ENCODE data around the gene PTGES3. TPM values are rescaled to one million over a fixed set of nuclear protein-coding genes. Genes with fewer than 3 reads are reported as not detected.
A peak's percentile ranks its signal among the peaks of the same experiment; 100 is the strongest.

Gene PTGES3
- total RNA-seq, 6 experiments from 2014 or later = 70.0 to 184 (median 81.8) TPM

GRCh38 chr12:56679883-56680575, 8.1 kb downstream of the PTGES3 start:
- Histone ChIP-seq H3K27ac (no peak overlapping the region), H3K4me3 (no peak overlapping the region), H3K36me3 (peaks cover 0 to 13% (median under 1%) of the 10 kb centered on the region in 4 donors), H3K9me3 (no peaks in the 10 kb centered on the region), H3K4me1 (peaks cover 0 to 50% (median 14%) of the 10 kb centered on the region in 4 donors), H3K27me3 (no peaks in the 10 kb centered on the region)
- no peak for ATAC-seq
- TF ChIP-seq, protein P1, sequence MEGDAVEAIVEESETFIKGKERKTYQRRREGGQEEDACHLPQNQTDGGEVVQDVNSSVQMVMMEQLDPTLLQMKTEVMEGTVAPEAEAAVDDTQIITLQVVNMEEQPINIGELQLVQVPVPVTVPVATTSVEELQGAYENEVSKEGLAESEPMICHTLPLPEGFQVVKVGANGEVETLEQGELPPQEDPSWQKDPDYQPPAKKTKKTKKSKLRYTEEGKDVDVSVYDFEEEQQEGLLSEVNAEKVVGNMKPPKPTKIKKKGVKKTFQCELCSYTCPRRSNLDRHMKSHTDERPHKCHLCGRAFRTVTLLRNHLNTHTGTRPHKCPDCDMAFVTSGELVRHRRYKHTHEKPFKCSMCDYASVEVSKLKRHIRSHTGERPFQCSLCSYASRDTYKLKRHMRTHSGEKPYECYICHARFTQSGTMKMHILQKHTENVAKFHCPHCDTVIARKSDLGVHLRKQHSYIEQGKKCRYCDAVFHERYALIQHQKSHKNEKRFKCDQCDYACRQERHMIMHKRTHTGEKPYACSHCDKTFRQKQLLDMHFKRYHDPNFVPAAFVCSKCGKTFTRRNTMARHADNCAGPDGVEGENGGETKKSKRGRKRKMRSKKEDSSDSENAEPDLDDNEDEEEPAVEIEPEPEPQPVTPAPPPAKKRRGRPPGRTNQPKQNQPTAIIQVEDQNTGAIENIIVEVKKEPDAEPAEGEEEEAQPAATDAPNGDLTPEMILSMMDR (IDR thresholded peaks at IDR 0.05) = no peak
- TF ChIP-seq POLR2A (IDR thresholded peaks at IDR 0.05) = no peak
- intact Hi-C loops (cut with DNase I) = no loop called here
- DNase-seq = peak in 2 of 3 donors; percentile 12 to 31
- WGBS (ENCODE audit: insufficient coverage, low coverage, low lambda C conversion rate, missing lambda C conversion rate) = 73% methylated on average over 11 of the region's 13 CpGs

DNA sequence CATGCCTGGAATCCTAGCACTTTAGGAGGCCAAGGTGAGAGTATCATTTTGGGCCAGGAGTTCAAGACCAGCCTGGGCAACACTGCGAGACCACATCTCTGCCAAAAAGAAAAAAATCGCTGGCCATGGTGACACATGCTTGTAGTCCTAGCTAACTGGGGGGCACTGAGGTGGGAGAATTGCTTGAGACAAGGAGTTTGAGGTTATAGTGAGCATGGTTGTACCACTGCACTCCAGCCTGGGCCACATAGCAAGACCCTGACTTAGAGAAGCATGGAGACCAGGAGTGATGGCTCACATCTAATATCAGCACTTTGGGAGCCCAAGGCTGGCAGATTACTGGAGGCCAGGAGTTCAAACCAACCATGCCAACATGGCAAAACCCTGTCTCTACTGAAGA, 9.2 kb downstream of the PTGES3 start:
- Histone ChIP-seq H3K36me3 (peaks cover 0 to 15% (median under 1%) of the 10 kb centered on the region in 4 donors), H3K27me3 (no peaks in the 10 kb centered on the region), H3K27ac (no peak overlapping the region), H3K9me3 (no peaks in the 10 kb centered on the region), H3K4me1 (peaks cover 0 to 48% (median 14%) of the 10 kb centered on the region in 4 donors), H3K4me3 (no peak overlapping the region)
- no peak for ATAC-seq
- no peak for TF ChIP-seq POLR2A (IDR thresholded peaks at IDR 0.05)
- TF ChIP-seq, protein P1 (IDR thresholded peaks at IDR 0.05) = no peak
- WGBS (ENCODE audit: insufficient coverage, low coverage, low lambda C conversion rate, missing lambda C conversion rate) = 84% methylated on average over 2 of the region's 2 CpGs
- no peak for DNase-seq
- intact Hi-C loops (cut with DNase I) = no loop called here

DNA sequence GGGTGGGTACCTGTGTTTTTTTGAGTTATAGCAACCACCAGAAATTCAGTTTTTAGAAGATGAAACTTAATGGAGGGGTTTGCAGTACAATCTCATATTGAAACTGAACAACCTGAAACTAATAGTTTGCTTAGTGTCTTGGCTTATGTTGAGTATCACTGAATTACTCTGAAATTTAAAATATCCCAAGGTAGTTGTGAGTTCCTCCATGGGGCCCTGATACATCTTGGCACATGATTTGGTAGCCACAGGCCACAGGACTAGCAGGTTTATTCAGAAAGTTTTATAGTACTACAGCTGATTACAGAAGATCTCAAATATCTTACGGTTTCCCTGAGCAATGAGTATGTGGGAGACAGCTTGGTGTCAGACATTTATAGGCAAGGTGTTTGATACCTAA, 10.4 kb downstream of the PTGES3 start:
- DNase-seq (no peak), ATAC-seq (no peak)
- TF ChIP-seq, protein P1 (IDR thresholded peaks at IDR 0.05) = no peak
- no peak for TF ChIP-seq POLR2A (IDR thresholded peaks at IDR 0.05)
- no peaks in the 10 kb centered on the region for H3K27me3 ChIP-seq
- peaks cover 0 to 15% (median under 1%) of the 10 kb centered on the region in 4 donors for H3K36me3 ChIP-seq
- H3K4me3 ChIP-seq = no peak overlapping the region
- H3K27ac ChIP-seq = no peak overlapping the region
- peaks cover 0 to 55% (median 14%) of the 10 kb centered on the region in 4 donors for H3K4me1 ChIP-seq
- 55% methylated on average over 1 of the region's 1 CpG for WGBS (ENCODE audit: insufficient coverage, low coverage, low lambda C conversion rate, missing lambda C conversion rate)
- intact Hi-C loops (cut with DNase I) = no loop called here
- H3K9me3 ChIP-seq = no peaks in the 10 kb centered on the region

DNA sequence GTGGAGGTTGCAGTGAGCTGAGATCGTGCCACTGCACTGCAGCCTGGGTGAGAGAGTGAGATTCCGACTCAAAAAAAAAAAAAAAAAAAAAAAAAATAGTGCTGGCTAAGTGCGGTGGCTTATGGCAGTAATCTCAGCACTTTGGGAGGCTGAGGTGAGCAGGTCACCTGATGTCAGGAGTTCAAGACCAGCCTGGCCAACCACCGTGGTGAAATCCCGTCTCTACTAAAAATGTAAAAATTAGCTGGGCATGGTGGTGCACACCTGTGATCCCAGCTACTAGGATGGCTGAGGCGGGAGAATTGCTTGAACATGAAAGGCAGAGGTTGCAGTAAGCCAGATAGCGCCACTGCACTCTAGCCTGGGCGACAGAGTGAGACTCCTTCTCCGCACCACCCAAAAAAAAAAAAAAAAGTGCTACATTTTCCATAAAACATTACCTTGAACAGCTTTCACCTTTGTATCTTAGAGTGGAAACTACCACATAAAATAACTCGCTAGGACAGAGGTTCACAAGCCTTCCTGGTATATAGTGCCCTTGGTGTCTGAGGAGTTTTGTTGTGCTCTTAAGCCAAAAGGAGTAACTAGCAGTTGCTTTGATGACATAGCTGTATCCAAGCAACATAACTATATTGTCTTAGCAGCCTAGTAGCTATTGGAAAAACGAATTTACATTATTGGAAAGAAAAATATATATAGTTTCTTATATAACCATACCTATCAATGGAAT, 11.1 kb downstream of the PTGES3 start:
- 72% methylated on average over 6 of the region's 11 CpGs for WGBS (ENCODE audit: insufficient coverage, low coverage, low lambda C conversion rate, missing lambda C conversion rate)
- no peak overlapping the region for H3K27ac ChIP-seq
- no peaks in the 10 kb centered on the region for H3K27me3 ChIP-seq
- TF ChIP-seq, protein P1 (IDR thresholded peaks at IDR 0.05) = no peak
- no peak for TF ChIP-seq POLR2A (IDR thresholded peaks at IDR 0.05)
- H3K9me3 ChIP-seq = no peaks in the 10 kb centered on the region
- ATAC-seq = no peak
- H3K36me3 ChIP-seq = peaks cover 0 to 21% (median under 1%) of the 10 kb centered on the region in 4 donors
- peaks cover 0 to 55% (median 14%) of the 10 kb centered on the region in 4 donors for H3K4me1 ChIP-seq
- DNase-seq = peak in 1 of 3 donors; percentile 15
- intact Hi-C loops (cut with DNase I) = no loop called here
- no peak overlapping the region for H3K4me3 ChIP-seq
